VCaP (cell line): Measurements from ENCODE around the gene PDZD2.

ENCODE experiments used
- H3K27ac ChIP-seq: fragments of 450-650 bp; 2 replicates; pipeline ENCODE4 v1.5.1; 2017
- CTCF ChIP-seq: fragments of 450-650 bp; conservative IDR thresholded peaks from 2 replicates; pipeline ENCODE4 v1.5.1; 2017; ENCODE audit warnings: mild to moderate bottlenecking, moderate library complexity

Gene PDZD2

DNA sequence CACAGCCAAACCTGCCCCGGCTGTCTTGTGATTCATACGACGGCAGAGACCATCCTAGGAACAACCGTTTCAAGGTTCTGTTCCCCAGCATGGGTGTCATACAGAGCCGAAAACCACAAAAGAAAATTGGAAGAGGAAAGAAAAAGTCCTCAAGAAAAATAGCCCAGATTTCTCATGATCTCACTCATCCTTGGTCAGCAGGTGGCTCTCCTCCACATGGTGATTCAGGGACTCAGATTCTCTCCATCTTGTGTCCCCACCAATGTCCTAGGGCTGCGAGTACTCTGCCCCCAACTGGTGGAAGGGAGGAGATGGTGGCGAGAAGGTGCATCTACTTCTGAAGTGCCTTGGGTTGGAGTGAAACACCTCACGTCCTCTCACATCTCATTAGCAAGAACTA is 25.6 kb downstream of the PDZD2 start:
- H3K27ac ChIP-seq: no peak overlapping the region
- peak; percentile 56 for TF ChIP-seq CTCF

GRCh38 chr5:31671339-31671741 is 32.4 kb downstream of the PDZD2 start:
- no peak overlapping the region for H3K27ac ChIP-seq
- no peak for TF ChIP-seq CTCF

GRCh38 chr5:31674371-31674951 is 35.5 kb downstream of the PDZD2 start:
- TF ChIP-seq CTCF: no peak

DNA sequence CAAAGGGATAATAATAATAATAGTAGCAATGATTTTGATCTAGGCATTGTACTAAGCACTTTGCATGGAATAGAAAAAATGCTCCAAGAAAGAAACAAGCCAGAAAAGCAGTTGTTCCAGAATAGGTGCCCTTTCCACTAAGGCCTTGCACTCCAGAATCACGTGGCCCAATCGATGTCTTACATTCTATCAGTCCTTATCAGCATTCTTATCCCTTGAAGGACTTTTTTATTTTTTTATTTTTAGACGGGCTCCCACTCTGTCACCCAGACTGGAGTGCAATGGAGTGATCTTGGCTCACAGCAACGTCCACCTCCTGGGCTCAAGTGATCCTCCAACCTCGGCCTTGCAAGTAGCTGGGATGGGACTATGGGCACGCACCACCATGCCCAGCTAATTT is 36.5 kb downstream of the PDZD2 start:
- TF ChIP-seq CTCF: no peak
- no peak overlapping the region for H3K27ac ChIP-seq

More at GRCh38 chr5:31674371-31674951, 35.5 kb downstream of the PDZD2 start:
- H3K27ac ChIP-seq: no peak overlapping the region

DNA sequence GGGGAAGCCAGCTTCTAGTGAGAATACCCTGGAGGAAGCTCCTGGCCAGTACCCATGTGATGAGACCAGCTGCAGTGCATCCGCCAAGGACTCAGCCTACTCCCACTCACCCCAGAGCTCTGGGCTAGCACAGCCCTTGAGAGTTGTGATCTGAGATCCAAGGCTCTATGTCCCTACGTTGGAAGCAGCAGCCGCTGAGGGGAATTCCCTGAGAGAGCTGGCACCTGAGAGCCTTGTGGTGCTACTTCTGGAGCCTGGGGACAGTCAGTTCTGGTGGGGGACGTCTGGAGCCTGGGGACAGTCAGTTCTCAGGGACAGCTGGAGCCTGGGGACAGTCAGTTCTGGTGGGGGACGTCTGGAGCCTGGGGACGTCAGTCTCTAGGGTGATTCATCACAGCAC is 39.2 kb downstream of the PDZD2 start:
- no peak overlapping the region for H3K27ac ChIP-seq
- no peak for TF ChIP-seq CTCF

GRCh38 chr5:31680528-31680927 is 41.6 kb downstream of the PDZD2 start:
- no peak overlapping the region for H3K27ac ChIP-seq
- no peak for TF ChIP-seq CTCF

DNA sequence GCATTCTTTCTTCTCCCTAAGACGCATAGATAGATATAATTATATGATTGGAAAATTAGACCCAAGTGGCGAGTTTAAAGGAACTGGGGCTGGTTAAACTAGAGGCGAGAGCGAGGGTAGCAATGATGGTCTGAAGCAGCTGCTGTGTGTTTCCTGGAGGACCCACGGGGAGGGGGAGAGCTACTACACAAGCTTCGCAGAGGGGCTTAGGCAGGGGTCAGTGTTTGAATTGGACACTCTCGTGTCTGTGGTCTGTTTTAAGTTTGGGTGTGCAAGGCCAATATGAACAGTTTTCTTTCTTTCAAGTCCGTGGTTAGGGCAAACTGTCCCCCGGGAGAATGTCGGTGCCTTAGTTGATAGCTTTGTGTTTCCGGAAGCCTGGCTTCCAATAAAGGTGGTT is 43.1 kb downstream of the PDZD2 start:
- TF ChIP-seq CTCF: no peak
- peak overlapping the region; percentile 82 for H3K27ac ChIP-seq
